Right hindlimb (tissue), 1 donor: ENCODE measurements around the gene SDHAF1.
A peak's percentile ranks its signal among the peaks of the same experiment; 100 is the strongest.

Experiments
- DNase-seq: peaks from one replicate; pipeline ENCODE4 v3.0.0-alpha.2; 2018

Gene SDHAF1

DNA sequence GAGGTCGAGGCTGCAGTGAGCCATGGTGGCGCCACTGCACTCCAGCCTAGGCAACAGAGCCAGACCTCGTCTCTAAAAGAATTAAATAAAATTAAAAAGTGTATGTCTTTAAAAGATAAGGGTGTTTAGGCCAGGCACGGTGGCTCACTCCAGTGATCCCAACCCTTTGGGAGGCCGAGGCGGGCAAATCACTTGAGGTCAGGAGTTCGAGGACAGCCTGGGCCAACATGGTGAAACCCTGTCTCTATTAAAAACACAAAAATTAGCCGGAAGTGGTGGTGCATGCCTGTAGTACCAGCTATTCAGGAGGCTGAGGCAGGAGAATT lies 7.5 kb upstream of the SDHAF1 start:
- no peak for DNase-seq

- DNase-seq = no peak
Measured at GRCh38 chr19:35988824-35989223, 6.2 kb upstream of the SDHAF1 start.

DNA sequence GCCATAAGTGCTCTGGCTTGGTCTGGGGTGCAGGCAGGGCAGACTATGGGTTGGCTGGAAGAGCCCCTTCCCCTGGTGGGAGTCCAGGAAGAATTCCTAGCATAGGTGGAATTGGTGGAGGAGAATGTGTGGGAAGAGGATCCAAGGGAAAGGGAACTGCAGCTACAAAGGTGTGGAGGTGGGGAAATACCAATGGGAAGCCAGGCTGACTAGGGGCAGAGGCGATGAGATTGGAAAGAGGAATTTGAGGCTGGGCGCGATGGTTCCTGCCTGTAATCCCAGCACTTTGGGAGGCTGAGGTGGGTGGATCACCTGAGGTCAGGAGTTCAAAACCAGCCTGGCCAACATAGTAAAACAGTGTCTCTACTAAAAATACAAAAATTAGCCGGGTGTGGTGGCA lies 4.8 kb upstream of the SDHAF1 start:
- no peak for DNase-seq

- no peak for DNase-seq
Measured at GRCh38 chr19:35990771-35991730, 3.9 kb upstream of the SDHAF1 start.

- no peak for DNase-seq
Measured at GRCh38 chr19:35991731-35992450, 3.1 kb upstream of the SDHAF1 start.

DNA sequence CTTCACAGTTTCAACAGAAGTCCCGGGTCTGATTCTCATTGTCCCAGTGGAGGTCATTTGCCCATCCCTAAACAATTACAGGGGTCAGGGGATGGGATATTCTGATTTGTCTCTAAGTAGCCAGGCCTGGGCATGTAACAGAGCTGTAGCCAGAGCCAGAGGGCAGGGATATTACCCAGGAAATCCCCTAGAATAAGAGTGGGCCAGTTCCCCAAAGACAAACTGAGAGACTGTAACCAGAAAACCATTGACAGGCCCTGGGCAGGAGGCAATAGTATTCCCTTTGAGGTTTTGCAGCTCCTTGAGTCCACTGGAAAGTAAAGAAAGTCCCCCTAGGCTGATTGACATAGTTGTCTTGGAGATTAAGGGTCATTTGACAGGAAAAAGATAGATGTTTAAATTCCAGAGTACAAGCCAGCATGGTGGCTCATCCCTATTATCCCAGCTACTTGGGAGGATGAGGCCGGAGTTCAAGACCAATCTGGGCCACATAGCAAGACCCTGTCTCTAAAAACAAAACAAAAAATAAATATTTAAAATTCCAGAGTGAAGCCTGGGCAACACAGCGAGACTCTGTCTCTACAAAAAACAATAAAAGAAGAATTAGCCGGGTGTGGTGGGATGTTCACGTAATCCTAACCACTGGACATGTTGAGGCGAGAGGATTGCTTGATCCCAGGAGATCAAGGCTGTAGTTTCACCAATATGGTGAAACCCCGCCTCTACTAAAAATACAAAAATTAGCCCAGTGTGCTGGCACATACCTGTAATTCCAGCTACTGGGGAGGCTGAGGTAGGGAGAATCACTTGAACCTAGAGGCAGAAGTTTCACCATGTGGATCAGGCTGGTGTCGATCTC lies 1.9 kb upstream of the SDHAF1 start:
- no peak for DNase-seq

GRCh38 chr19:35993923-35994598 lies 927 bp upstream of the SDHAF1 start:
- no peak for DNase-seq

- no peak for DNase-seq
Measured at GRCh38 chr19:35996777-35997176, 1.8 kb downstream of the SDHAF1 start.

DNA sequence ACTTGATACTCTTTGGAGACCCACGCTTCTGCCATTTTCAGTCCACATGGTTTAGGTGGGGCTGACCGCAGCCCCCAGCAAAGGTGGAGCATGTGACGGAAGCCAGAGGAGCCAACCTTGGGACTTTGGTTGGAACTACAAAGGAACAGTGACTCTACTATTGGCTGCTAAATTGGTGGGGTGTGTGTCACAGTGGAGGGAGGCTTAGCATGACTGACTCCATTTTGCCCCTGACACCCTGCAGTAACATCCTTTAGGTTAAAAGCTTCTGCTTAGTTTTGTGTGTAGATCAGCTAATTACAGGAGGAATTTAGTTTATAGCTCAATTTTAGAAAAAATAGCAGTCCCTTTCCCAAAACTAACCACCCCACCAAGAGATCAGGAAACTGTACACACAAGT lies 6.6 kb downstream of the SDHAF1 start:
- DNase-seq = no peak

- no peak for DNase-seq
Measured at GRCh38 chr19:36003284-36003683, 8.3 kb downstream of the SDHAF1 start.

DNA sequence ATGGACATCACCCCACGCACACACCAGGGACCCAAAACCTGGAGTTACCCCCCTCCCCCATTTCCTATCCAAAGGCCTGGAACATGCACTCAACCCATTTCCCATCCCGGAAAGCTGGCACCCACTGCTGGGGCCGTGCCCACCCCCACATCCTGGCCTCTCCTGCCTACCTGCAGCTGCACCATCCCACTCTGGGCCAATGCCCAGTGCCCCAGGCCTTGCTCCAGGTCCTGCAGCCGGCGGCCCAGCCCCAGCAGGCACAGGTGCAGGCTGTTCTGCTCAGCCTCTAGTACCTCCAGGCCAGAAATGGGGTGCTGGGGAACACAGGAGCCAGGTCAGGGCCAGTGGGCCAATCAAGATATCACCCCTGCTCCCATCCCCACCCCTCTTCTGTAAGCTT lies 12.0 kb downstream of the SDHAF1 start:
- DNase-seq = no peak

- no peak for DNase-seq
Measured at GRCh38 chr19:36008336-36008978, 13.5 kb downstream of the SDHAF1 start, which contains the start of gene SYNE4. Gene SYNE4 (minus strand): TSS chr19:36008813. CDS start chr19:36008681, 132 bp downstream.

DNA sequence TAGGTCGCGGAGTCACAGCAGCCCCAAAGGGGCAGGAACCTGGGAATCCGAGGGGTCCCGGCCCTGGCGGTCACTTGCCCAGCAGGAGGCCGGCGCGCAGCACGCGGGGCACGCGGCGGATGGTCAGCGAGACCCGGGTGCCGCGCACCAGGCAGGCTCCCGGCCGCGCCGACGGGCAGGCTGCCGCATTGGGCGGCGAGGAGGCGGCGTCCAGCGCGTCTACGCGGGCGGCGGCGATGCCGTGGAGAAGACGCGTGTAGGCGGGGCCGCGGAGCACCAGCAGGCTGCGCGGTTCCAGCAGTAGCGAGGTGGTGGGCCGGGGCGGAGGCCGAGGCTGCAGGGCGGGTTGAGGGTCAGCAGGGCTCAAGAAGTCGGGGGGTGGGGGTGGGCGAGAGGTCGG lies 14.2 kb downstream of the SDHAF1 start:
- DNase-seq = peak; percentile 73

- no peak for DNase-seq
Measured at GRCh38 chr19:36009633-36010379, 14.8 kb downstream of the SDHAF1 start.

GRCh38 chr19:36010402-36010801 lies 15.4 kb downstream of the SDHAF1 start:
- no peak for DNase-seq

DNA sequence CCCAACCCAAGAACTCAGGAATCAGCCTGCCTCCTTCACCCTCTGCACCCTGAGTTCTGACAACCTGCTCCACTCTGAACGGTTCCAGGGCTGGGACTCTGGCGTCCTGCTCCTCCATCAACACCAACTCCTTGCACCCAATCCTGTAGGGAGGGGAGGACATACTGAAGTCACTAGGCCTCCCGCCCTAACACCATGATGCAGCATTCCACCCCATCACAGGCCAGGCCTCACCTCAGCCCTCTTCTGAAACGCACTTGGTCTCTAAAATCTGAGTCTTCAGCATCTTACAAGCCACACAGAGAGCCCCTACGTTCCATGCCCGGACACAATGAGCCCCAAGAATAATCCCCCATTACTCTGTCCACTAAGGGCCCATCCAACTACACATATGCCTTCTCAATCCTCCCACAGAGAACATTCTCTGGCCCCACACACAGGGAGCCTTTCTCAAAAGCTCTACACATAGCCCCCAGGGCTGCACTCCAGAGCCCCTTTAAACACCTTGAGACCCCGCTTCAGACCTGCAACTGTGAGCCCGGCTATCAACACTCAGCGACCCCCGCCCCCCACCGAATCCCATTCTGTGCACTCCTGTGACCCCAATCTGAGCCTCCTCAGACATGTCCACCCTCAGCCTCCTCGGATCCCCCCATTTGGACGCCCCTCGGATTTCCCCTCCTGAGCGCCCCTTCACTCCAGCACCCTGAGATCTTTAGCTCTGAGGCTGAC lies 18.5 kb downstream of the SDHAF1 start:
- no peak for DNase-seq

- peak; percentile 100 for DNase-seq
Measured at GRCh38 chr19:36014012-36014924, 19.3 kb downstream of the SDHAF1 start, which contains the start of gene ALKBH6. Gene ALKBH6 (minus strand): TSS chr19:36014213. CDS start chr19:36013397, 816 bp downstream.

GRCh38 chr19:36019061-36019670 lies 24.2 kb downstream of the SDHAF1 start:
- no peak for DNase-seq

DNA sequence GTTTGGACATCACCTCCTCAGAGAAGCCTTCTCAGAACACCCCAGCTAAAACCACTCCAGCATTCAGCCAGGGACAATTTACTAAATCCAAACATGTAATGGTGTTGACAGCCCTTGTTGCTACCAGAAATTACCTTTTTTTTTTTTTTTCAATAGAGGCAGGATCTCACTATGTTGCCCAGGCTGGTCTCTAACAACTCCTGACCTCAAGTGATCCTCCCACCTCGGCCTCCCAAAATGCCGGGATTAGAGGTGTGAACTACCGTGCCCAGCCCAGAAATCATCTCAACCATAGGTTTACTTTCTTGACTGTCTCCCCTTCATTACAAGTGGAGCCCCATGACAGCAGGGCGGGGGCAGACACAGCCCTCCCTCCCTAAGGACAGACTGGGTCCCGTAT lies 28.4 kb downstream of the SDHAF1 start:
- DNase-seq = no peak
